Esophagus squamous epithelium (tissue), 4 donors: ENCODE data around the gene VN1R4.

Experiments used
- CTCF ChIP-seq, 6 experiments: fragments of 450-650 bp in 4 of 6; fragments of 200-600 bp in 2 of 6; sonication (generic) in 2 of 6; IDR thresholded peaks; one replicate each; pipeline ENCODE4 v1.5.1; 2016 to 2019; ENCODE audit warnings: antibody characterized with exemption in 6 of 6, mild to moderate bottlenecking in 4 of 6, moderate library complexity in 4 of 6
- POLR2A ChIP-seq, 4 donors: fragments of 450-650 bp; IDR thresholded peaks; one replicate each; pipeline ENCODE4 v1.6.1; 2017; ENCODE audit warnings: antibody characterized with exemption in 4 of 4, mild to moderate bottlenecking in 4 of 4, moderate library complexity in 3 of 4

DNA sequence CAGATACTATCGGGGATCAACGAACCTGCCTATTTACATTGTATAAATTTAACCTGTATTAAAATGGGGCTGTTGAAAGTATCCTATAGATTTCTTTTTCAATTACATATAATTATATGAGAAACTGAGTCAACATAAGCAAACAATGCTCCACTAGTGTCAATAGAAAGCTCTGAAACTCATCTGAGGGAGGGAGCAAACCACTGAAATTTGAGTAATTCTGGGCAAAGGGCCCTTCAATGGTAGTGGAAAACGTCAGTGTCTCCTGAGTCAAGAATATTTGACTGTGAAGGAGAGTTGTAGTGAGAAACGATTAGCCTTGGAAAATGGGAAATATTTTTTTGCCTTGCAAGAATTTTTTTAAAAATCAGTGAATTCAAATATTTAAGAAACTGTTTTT lies 17.6 kb upstream of the VN1R4 start:
- TF ChIP-seq CTCF (IDR thresholded peaks at IDR 0.05) (no peak), POLR2A (IDR thresholded peaks at IDR 0.05) (no peak)
